G401 (cell line): ENCODE measurements around the gene HOXC6. TPM values are rescaled to one million over a fixed set of nuclear protein-coding genes. Genes with fewer than 3 reads are reported as not detected.
"Not testable (repeated sequence)": the region's sequence is repeated elsewhere in the genome, so short reads cannot be mapped to it uniquely, and the experiment has no call there.

Experiments
- DNase-seq: peaks from one replicate; pipeline ENCODE4 v3.0.0-alpha.2; 2015; ENCODE audit warnings: low spot score
- in situ Hi-C: cut with HindIII; loops from 2 replicates; pipeline ENCODE4 v1.10.0; 2016; ENCODE audit warnings: low sequenced_read_pairs, mixed read lengths
- total RNA-seq: library from RNA; depleted of rRNA; stranded (reverse); fragments of >200 nt; shearing (Covaris generic); gene quantifications from 2 replicates; pipeline ENCODE4 v1.2.3, GENCODE V29; 2014; rRNA removed

Gene HOXC6
- total RNA-seq, 1 experiment from 2014 or later = 3.7 TPM

- DNase-seq = no peak
- in situ Hi-C loops = no loop called here
These were observed 31.4 kb downstream of the HOXC6 start for GRCh38 chr12:54059668-54060067.

- in situ Hi-C loops = no loop called here
- DNase-seq = no peak
These were observed 32.1 kb downstream of the HOXC6 start for GRCh38 chr12:54060174-54060974.

GRCh38 chr12:54060975-54061778 lies 32.9 kb downstream of the HOXC6 start:
- DNase-seq = no peak
- in situ Hi-C loops = no loop called here

GRCh38 chr12:54065677-54066076 lies 37.4 kb downstream of the HOXC6 start:
- in situ Hi-C loops = no loop called here
- DNase-seq = no peak

GRCh38 chr12:54066408-54066807 lies 38.2 kb downstream of the HOXC6 start:
- in situ Hi-C loops = no loop called here
- no peak for DNase-seq

GRCh38 chr12:54068418-54069070 lies 40.3 kb downstream of the HOXC6 start:
- DNase-seq = no peak
- in situ Hi-C loops = no loop called here

GRCh38 chr12:54071942-54072341 lies 43.7 kb downstream of the HOXC6 start:
- DNase-seq = no peak
- in situ Hi-C loops = no loop called here

- DNase-seq = no peak
- in situ Hi-C loops = no loop called here
These were observed 46.1 kb downstream of the HOXC6 start for GRCh38 chr12:54074308-54074707.

- in situ Hi-C loops = no loop called here
- DNase-seq = no peak
These were observed 47.2 kb downstream of the HOXC6 start for GRCh38 chr12:54075409-54075808.

- in situ Hi-C loops = no loop called here
- no peak for DNase-seq
These were observed 47.7 kb downstream of the HOXC6 start for GRCh38 chr12:54075974-54076373.

- in situ Hi-C loops, DNase-seq: not testable (repeated sequence)
These were observed 49.6 kb downstream of the HOXC6 start for GRCh38 chr12:54077843-54078242.

- in situ Hi-C loops, DNase-seq: not testable (repeated sequence)
These were observed 50.9 kb downstream of the HOXC6 start for GRCh38 chr12:54079115-54079514.

Other genes with a start within 250 kb of the HOXC6 start
- gene HOXC13, start 89.6 kb upstream of the HOXC6 start, total RNA-seq = 8.2 and 13.2 TPM in 2 replicates
- gene HOXC12, start 73.5 kb upstream of the HOXC6 start, total RNA-seq = not detected in 2 replicates
- gene HOXC11, start 55.3 kb upstream of the HOXC6 start, total RNA-seq = 2.1 and 2.3 TPM in 2 replicates
- gene HOTAIR, start 53.5 kb upstream of the HOXC6 start, total RNA-seq = 4.1 and 15.0 TPM in 2 replicates
- gene HOXC10, start 43.3 kb upstream of the HOXC6 start, total RNA-seq = 16.7 and 48.6 TPM in 2 replicates
- gene HOXC9, start 28.3 kb upstream of the HOXC6 start, total RNA-seq = 17.3 and 18.7 TPM in 2 replicates
- 0.07 and 0.18 TPM in 2 replicates for gene HOXC8, start 19.5 kb upstream of the HOXC6 start, total RNA-seq
- not detected in 2 replicates for gene HOXC5, start 4.6 kb downstream of the HOXC6 start, total RNA-seq
- 2.5 and 3.9 TPM in 2 replicates for gene HOXC4, start 25.4 kb downstream of the HOXC6 start, total RNA-seq
- gene SMUG1, start 160.5 kb downstream of the HOXC6 start, total RNA-seq = 52.2 and 64.7 TPM in 2 replicates